Measurements from ENCODE around the gene YWHAH. TPM values are rescaled to one million over a fixed set of nuclear protein-coding genes. Genes with fewer than 3 reads are reported as not detected.
A peak's percentile ranks its signal among the peaks of the same experiment; 100 is the strongest.

YWHAH gene
- total RNA-seq, 1 donor from 2014 or later, result 285 TPM

DNA sequence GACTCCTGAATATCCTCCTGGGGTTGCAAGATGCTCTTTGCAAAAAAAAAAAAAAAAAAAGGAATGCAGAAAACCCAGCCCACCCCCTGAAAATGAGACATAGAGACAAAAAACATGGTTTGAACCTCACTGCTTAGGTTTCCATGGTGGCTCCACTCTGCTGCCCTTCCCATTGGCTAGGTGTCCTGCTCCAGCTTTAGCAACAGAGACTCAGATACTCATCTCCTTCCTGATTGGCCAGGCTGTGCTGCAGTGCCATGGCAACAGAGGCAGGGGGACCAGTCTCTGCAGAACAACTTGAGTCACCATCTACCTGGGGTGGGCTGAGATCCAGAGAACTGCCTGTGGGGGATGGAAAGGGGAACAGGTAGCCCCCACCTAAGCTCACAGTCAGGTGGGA, 17.4 kb upstream of the YWHAH start:
- Mint-ChIP-seq H3K4me3 (ENCODE audit: unreplicated experiment) (no peak overlapping the region), H3K36me3 (ENCODE audit: low read depth, unreplicated experiment) (peaks cover 4% of the 10 kb centered on the region), H3K27me3 (ENCODE audit: unreplicated experiment) (peaks cover 8% of the 10 kb centered on the region), H3K9me3 (ENCODE audit: unreplicated experiment) (no peaks in the 10 kb centered on the region), H3K4me1 (ENCODE audit: unreplicated experiment) (peaks cover 25% of the 10 kb centered on the region), H3K27ac (ENCODE audit: unreplicated experiment) (no peak overlapping the region)
- TF ChIP-seq, protein P1, sequence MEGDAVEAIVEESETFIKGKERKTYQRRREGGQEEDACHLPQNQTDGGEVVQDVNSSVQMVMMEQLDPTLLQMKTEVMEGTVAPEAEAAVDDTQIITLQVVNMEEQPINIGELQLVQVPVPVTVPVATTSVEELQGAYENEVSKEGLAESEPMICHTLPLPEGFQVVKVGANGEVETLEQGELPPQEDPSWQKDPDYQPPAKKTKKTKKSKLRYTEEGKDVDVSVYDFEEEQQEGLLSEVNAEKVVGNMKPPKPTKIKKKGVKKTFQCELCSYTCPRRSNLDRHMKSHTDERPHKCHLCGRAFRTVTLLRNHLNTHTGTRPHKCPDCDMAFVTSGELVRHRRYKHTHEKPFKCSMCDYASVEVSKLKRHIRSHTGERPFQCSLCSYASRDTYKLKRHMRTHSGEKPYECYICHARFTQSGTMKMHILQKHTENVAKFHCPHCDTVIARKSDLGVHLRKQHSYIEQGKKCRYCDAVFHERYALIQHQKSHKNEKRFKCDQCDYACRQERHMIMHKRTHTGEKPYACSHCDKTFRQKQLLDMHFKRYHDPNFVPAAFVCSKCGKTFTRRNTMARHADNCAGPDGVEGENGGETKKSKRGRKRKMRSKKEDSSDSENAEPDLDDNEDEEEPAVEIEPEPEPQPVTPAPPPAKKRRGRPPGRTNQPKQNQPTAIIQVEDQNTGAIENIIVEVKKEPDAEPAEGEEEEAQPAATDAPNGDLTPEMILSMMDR (IDR thresholded peaks at IDR 0.05; ENCODE audit: unreplicated experiment), result no peak
- DNase-seq (ENCODE audit: low spot score), result no peak

DNA sequence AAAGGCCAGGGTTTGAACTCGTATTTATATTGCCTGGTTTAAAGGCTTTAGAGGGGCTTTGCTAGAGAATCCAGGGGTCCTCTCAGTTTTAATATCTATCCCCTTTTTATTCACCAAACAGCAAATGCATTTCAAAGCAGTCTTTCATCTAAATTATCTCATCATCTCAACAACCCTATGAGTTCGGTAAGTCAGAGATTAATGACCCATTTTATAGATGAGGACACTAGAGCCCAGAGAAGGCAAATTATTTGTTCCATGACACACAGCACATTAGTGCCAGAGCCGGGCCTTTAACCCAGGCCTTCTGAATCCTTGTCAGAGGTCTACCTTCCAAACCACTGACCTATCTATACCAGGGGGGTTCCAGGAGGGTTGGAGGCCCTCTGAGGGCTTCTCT, 16.8 kb upstream of the YWHAH start:
- peaks cover 4% of the 10 kb centered on the region for H3K36me3 Mint-ChIP-seq (ENCODE audit: low read depth, unreplicated experiment)
- TF ChIP-seq, protein P1 (IDR thresholded peaks at IDR 0.05; ENCODE audit: unreplicated experiment), result no peak
- H3K4me1 Mint-ChIP-seq (ENCODE audit: unreplicated experiment), result peaks cover 25% of the 10 kb centered on the region
- no peak overlapping the region for H3K4me3 Mint-ChIP-seq (ENCODE audit: unreplicated experiment)
- H3K9me3 Mint-ChIP-seq (ENCODE audit: unreplicated experiment), result no peaks in the 10 kb centered on the region
- no peak overlapping the region for H3K27ac Mint-ChIP-seq (ENCODE audit: unreplicated experiment)
- DNase-seq (ENCODE audit: low spot score), result no peak
- peaks cover 8% of the 10 kb centered on the region for H3K27me3 Mint-ChIP-seq (ENCODE audit: unreplicated experiment)

DNA sequence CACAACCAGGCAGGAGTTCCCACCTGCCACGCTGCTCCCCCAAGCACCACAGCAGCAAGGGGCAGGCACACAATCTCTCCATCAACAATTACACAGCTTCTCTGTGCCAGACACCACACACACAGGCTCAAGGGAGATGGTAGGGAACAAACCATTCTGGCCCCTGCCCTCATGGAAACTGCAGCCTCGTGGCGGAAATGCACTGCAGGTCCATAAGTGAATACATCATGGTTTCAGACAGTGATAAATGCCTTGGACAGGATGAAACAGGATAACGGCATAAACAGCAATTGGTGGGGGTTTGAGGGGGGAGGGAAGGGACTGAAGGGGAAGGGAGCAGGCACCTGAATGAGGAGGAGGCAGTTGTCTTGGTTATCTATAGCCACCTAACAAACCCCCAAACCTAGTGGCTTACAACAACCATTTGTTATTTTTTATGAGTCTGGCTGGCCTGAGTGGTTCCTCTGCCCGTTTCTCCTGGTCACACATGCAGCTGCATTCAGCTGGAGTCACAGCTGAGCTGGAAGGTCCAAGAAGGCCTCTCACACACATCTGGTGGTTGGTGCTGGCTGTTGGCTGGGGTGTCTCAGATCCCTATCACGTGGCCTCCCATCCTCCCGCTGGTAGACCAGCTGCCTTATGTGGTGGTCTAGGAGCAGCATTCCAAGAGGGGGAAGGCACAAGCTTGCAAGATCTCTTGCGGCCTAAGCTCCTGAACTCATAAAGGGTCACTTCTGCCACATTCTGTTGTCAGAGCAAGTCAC, 15.0 kb upstream of the YWHAH start:
- no peak for DNase-seq (ENCODE audit: low spot score)
- H3K27ac Mint-ChIP-seq (ENCODE audit: unreplicated experiment), result no peak overlapping the region
- TF ChIP-seq, protein P1 (IDR thresholded peaks at IDR 0.05; ENCODE audit: unreplicated experiment), result no peak
- H3K36me3 Mint-ChIP-seq (ENCODE audit: low read depth, unreplicated experiment), result peaks cover 4% of the 10 kb centered on the region
- H3K4me1 Mint-ChIP-seq (ENCODE audit: unreplicated experiment), result peaks cover 27% of the 10 kb centered on the region
- H3K9me3 Mint-ChIP-seq (ENCODE audit: unreplicated experiment), result no peaks in the 10 kb centered on the region
- H3K4me3 Mint-ChIP-seq (ENCODE audit: unreplicated experiment), result no peak overlapping the region
- peaks cover 8% of the 10 kb centered on the region for H3K27me3 Mint-ChIP-seq (ENCODE audit: unreplicated experiment)

DNA sequence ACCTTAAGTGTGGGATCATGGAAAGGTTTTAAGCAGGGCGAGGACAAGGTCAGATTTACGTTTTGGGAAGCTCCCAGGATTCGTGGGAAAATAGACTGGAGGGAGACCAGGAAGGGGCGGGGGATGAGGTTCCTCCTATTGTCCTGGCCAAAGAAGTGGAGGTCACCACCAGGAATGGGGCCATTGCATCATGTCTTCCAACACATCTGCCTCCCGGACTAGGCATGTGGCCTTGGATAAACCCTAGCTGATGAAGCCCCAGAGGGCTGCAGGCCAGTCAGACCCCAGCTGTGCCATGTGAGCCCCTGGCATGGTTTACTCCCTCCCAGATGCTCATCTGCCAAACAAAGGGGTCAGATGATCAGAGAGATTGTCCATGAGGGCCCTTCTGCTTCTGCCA, 11.5 kb upstream of the YWHAH start:
- peaks cover 5% of the 10 kb centered on the region for H3K27me3 Mint-ChIP-seq (ENCODE audit: unreplicated experiment)
- TF ChIP-seq, protein P1 (IDR thresholded peaks at IDR 0.05; ENCODE audit: unreplicated experiment), result no peak
- H3K4me1 Mint-ChIP-seq (ENCODE audit: unreplicated experiment), result peaks cover 48% of the 10 kb centered on the region
- H3K27ac Mint-ChIP-seq (ENCODE audit: unreplicated experiment), result peak overlapping the region; percentile 88
- H3K9me3 Mint-ChIP-seq (ENCODE audit: unreplicated experiment), result no peaks in the 10 kb centered on the region
- no peak for DNase-seq (ENCODE audit: low spot score)
- no peaks in the 10 kb centered on the region for H3K36me3 Mint-ChIP-seq (ENCODE audit: low read depth, unreplicated experiment)
- no peak overlapping the region for H3K4me3 Mint-ChIP-seq (ENCODE audit: unreplicated experiment)

DNA sequence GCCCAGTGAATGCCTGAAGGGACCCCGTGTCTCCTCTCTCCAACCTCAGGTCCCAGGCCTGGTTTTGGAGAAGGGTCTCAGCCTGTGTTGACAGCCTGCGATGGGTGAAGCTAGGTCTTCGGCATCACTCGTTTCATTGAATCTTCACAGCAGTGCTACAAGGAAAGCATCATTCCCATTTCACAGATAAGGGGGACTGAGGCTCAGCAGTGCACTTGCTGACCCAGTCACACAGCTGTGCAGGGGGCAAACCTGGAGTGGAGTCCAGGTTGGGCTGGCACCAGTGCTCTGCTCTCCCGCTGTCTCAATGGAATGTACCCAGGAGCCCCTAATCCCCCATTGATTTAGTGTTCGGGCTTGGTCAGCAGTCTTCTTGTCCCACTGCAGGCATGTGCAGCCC, 10.9 kb upstream of the YWHAH start:
- Mint-ChIP-seq H3K27ac (ENCODE audit: unreplicated experiment) (no peak overlapping the region), H3K9me3 (ENCODE audit: unreplicated experiment) (no peaks in the 10 kb centered on the region), H3K36me3 (ENCODE audit: low read depth, unreplicated experiment) (no peaks in the 10 kb centered on the region), H3K4me1 (ENCODE audit: unreplicated experiment) (peaks cover 48% of the 10 kb centered on the region), H3K27me3 (ENCODE audit: unreplicated experiment) (peaks cover 5% of the 10 kb centered on the region), H3K4me3 (ENCODE audit: unreplicated experiment) (no peak overlapping the region)
- TF ChIP-seq, protein P1 (IDR thresholded peaks at IDR 0.05; ENCODE audit: unreplicated experiment), result no peak
- DNase-seq (ENCODE audit: low spot score), result no peak
